ENCODE measurements around the gene GPBAR1. TPM values are rescaled to one million over a fixed set of nuclear protein-coding genes. Genes with fewer than 3 reads are reported as not detected.
A peak's percentile ranks its signal among the peaks of the same experiment; 100 is the strongest.

The GPBAR1 gene
- total RNA-seq, 1 experiment from 2014 or later = 0.16 TPM

- no peaks in the 10 kb centered on the region for H3K9me3 Mint-ChIP-seq (ENCODE audit: unreplicated experiment)
- CTCF ChIA-PET = no interaction called here
- no peaks in the 10 kb centered on the region for H3K27me3 Mint-ChIP-seq (ENCODE audit: insufficient read depth, unreplicated experiment)
- intact Hi-C loops (cut with micrococcal nuclease) = no loop called here
- H3K27ac Mint-ChIP-seq (ENCODE audit: low read depth, unreplicated experiment) = no peak overlapping the region
- peaks cover 81% of the 10 kb centered on the region for H3K36me3 Mint-ChIP-seq (ENCODE audit: insufficient read depth, unreplicated experiment)
- H3K4me3 Mint-ChIP-seq (ENCODE audit: unreplicated experiment) = no peak overlapping the region
- no peak for DNase-seq (ENCODE audit: unreplicated experiment)
- no TSS peak for BruUV-seq (replicated peaks)
- peaks cover 19% of the 10 kb centered on the region for H3K4me1 Mint-ChIP-seq (ENCODE audit: insufficient read depth, unreplicated experiment)
- no peak for TF ChIP-seq CTCF (IDR thresholded peaks at IDR 0.05; ENCODE audit: unreplicated experiment)
- POLR2A ChIA-PET = interaction anchor here (1.1 kb wide), 1 partner anchor 9 kb away, joined by 4 read pairs; no protein-coding TSS in a partner anchor
Observed at GRCh38 chr2:218277921-218278320, 17.1 kb downstream of the GPBAR1 start.

- intact Hi-C loops (cut with micrococcal nuclease) = no loop called here
- no peak for DNase-seq (ENCODE audit: unreplicated experiment)
- H3K4me3 Mint-ChIP-seq (ENCODE audit: unreplicated experiment) = no peak overlapping the region
- CTCF ChIA-PET = no interaction called here
- H3K36me3 Mint-ChIP-seq (ENCODE audit: insufficient read depth, unreplicated experiment) = peaks cover 85% of the 10 kb centered on the region
- POLR2A ChIA-PET = interaction anchor here (0.9 to 1.2 kb wide), 3 partner anchors 8 to 9 kb away, joined by 3 to 4 read pairs (median 4); partner anchors contain the start of genes AAMP and PNKD
- no peak for TF ChIP-seq CTCF (IDR thresholded peaks at IDR 0.05; ENCODE audit: unreplicated experiment)
- no peaks in the 10 kb centered on the region for H3K27me3 Mint-ChIP-seq (ENCODE audit: insufficient read depth, unreplicated experiment)
- no peaks in the 10 kb centered on the region for H3K9me3 Mint-ChIP-seq (ENCODE audit: unreplicated experiment)
- BruUV-seq (replicated peaks) = no TSS peak
- peaks cover 17% of the 10 kb centered on the region for H3K4me1 Mint-ChIP-seq (ENCODE audit: insufficient read depth, unreplicated experiment)
- H3K27ac Mint-ChIP-seq (ENCODE audit: low read depth, unreplicated experiment) = no peak overlapping the region
Observed at GRCh38 chr2:218278531-218279360, 17.9 kb downstream of the GPBAR1 start.

DNA sequence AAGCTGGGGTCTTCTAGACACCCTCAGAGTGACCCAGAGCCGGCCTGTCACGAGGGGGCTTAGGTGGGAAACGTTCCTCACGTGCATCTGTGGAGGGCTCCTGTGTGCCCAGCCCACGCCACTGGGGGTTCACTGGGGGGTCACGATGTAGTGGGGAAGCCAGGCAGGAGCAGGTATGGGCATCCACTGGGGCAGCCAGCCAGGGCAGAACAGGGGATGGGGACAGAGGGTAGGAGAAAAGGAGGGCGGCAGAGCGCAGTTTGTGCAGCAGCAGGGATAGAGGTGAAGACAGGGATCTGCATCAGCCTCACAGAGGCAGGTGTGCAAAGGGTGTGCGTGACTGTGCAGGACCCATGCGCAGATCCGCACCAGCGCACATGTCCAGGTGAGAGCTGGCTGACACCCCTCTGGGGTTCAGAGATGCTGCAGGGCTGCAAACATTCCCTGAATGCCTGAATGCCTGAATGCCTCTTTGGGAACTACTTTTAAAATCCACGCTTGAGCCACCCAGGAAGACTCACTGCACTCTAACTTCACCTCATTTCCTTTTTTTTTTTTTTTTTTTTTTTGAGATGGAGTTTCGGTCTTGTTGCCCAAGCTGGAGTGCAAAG, 19.6 kb downstream of the GPBAR1 start:
- Mint-ChIP-seq H3K36me3 (ENCODE audit: insufficient read depth, unreplicated experiment) (peaks cover 82% of the 10 kb centered on the region), H3K9me3 (ENCODE audit: unreplicated experiment) (no peaks in the 10 kb centered on the region), H3K27ac (ENCODE audit: low read depth, unreplicated experiment) (peak overlapping the region; percentile 74), H3K4me1 (ENCODE audit: insufficient read depth, unreplicated experiment) (peaks cover 23% of the 10 kb centered on the region), H3K27me3 (ENCODE audit: insufficient read depth, unreplicated experiment) (no peaks in the 10 kb centered on the region), H3K4me3 (ENCODE audit: unreplicated experiment) (no peak overlapping the region)
- TF ChIP-seq CTCF (IDR thresholded peaks at IDR 0.05; ENCODE audit: unreplicated experiment) = no peak
- POLR2A ChIA-PET = interaction anchor here (1.9 kb wide), 1 partner anchor 11 kb away, joined by 6 read pairs; no protein-coding TSS in a partner anchor
- intact Hi-C loops (cut with micrococcal nuclease) = no loop called here
- BruUV-seq (replicated peaks) = no TSS peak
- CTCF ChIA-PET = interaction anchor here (1.1 to 7.3 kb wide), 3 partner anchors 7 to 77 kb away, joined by 4 to 160 read pairs (median 5); partner anchors contain the start of genes AAMP and PNKD
- DNase-seq (ENCODE audit: unreplicated experiment) = no peak

DNA sequence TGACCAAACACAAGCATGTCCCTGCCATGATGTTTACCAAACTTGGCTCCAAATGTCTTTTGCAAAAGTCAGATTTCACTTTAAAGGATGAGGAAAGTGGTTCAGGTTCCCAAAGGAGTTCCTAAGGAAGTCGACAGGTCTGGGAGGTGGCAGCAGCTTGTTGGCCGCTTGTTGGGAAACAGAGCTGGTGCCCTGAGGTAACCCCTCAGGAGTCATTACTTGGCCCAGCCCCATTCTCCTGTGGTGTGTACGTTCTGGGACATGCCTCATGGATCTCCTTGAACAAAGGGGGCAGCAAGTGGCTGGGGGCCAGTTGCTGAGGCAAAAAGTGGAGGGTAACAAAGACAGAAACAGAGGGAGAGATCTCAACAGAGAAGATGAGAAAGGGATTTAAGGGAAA, 20.6 kb downstream of the GPBAR1 start:
- no peak for DNase-seq (ENCODE audit: unreplicated experiment)
- no TSS peak for BruUV-seq (replicated peaks)
- peak overlapping the region; percentile 30 for H3K4me3 Mint-ChIP-seq (ENCODE audit: unreplicated experiment)
- H3K9me3 Mint-ChIP-seq (ENCODE audit: unreplicated experiment) = no peaks in the 10 kb centered on the region
- POLR2A ChIA-PET = interaction anchor here (1.9 to 11.8 kb wide), 2 partner anchors 8 to 10 kb away, joined by 6 to 390 read pairs; partner anchors contain the start of genes AAMP and PNKD
- H3K4me1 Mint-ChIP-seq (ENCODE audit: insufficient read depth, unreplicated experiment) = peaks cover 33% of the 10 kb centered on the region
- no peaks in the 10 kb centered on the region for H3K27me3 Mint-ChIP-seq (ENCODE audit: insufficient read depth, unreplicated experiment)
- CTCF ChIA-PET = interaction anchor here (1.2 to 7.3 kb wide), 2 partner anchors 8 to 76 kb away, joined by 5 to 160 read pairs; partner anchors contain the start of genes AAMP and PNKD
- H3K36me3 Mint-ChIP-seq (ENCODE audit: insufficient read depth, unreplicated experiment) = peaks cover 73% of the 10 kb centered on the region
- no peak for TF ChIP-seq CTCF (IDR thresholded peaks at IDR 0.05; ENCODE audit: unreplicated experiment)
- intact Hi-C loops (cut with micrococcal nuclease) = no loop called here
- H3K27ac Mint-ChIP-seq (ENCODE audit: low read depth, unreplicated experiment) = peak overlapping the region; percentile 85

All from MCF 10A (cell line).